Astrocyte (in vitro differentiated cells and primary cell): Measurements from ENCODE around the gene THOC6.
"Not testable (repeated sequence)": the region's sequence is repeated elsewhere in the genome, so short reads cannot be mapped to it uniquely, and the experiment has no call there.

Experiments used
- EZH2 ChIP-seq: IDR thresholded peaks from 2 replicates; pipeline ENCODE4 v1.6.1; 2012; ENCODE audit warnings: mild to moderate bottlenecking, low read length, inconsistent platforms; ENCODE audit not compliant: insufficient read depth
- TF ChIP-seq, protein P1 (sequence below): IDR thresholded peaks from 2 replicates; pipeline ENCODE4 v1.5.1; 2011; ENCODE audit warnings: low read depth, mild to moderate bottlenecking, inconsistent platforms, low read length, moderate library complexity; ENCODE audit not compliant: insufficient read depth

DNA sequence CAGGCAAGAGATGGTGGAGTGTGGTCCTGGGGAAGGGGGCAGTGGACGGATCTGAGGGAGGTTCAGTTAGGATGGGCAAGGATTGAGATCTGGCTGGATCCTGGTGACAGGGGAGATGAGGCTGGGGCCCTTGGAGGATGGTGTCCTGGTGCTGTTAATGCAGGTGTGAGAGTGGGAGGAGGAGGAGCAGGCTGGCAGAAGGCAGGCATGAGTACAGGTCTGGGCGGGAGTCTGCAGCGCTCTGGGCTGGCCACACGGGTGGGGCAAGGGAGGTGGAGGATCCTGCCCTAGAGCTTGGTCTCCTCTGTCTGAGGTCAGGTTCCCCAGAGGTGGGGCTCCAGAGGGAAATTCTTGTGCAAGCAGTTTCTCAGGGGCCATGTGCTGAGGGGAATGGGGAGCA lies 48.3 kb downstream of the THOC6 start:
- TF ChIP-seq, protein P1, sequence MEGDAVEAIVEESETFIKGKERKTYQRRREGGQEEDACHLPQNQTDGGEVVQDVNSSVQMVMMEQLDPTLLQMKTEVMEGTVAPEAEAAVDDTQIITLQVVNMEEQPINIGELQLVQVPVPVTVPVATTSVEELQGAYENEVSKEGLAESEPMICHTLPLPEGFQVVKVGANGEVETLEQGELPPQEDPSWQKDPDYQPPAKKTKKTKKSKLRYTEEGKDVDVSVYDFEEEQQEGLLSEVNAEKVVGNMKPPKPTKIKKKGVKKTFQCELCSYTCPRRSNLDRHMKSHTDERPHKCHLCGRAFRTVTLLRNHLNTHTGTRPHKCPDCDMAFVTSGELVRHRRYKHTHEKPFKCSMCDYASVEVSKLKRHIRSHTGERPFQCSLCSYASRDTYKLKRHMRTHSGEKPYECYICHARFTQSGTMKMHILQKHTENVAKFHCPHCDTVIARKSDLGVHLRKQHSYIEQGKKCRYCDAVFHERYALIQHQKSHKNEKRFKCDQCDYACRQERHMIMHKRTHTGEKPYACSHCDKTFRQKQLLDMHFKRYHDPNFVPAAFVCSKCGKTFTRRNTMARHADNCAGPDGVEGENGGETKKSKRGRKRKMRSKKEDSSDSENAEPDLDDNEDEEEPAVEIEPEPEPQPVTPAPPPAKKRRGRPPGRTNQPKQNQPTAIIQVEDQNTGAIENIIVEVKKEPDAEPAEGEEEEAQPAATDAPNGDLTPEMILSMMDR: not testable (repeated sequence)
- not testable (repeated sequence) for TF ChIP-seq EZH2
